Neural crest cell (in vitro differentiated cells): ENCODE data around the gene WWP2. TPM values are rescaled to one million over a fixed set of nuclear protein-coding genes. Genes with fewer than 3 reads are reported as not detected.

ENCODE experiments used
- DNase-seq: peaks from one replicate; pipeline ENCODE4 v3.0.0; 2021; ENCODE audit warnings: low read depth, mixed read lengths, low spot score
- H3K27ac Mint-ChIP-seq: one replicate; pipeline ENCODE4 v1.8.0; 2021; ENCODE audit warnings: mild to moderate bottlenecking, mixed read lengths; ENCODE audit not compliant: unreplicated experiment
- H3K27me3 Mint-ChIP-seq: 2 replicates; pipeline ENCODE4 v1.8.0; 2021; ENCODE audit warnings: low read depth, mild to moderate bottlenecking, mixed read lengths
- H3K36me3 Mint-ChIP-seq: 2 replicates; pipeline ENCODE4 v1.8.0; 2021; ENCODE audit warnings: low read depth, mild to moderate bottlenecking, mixed read lengths
- H3K4me1 Mint-ChIP-seq: 2 replicates; pipeline ENCODE4 v1.8.0; 2021; ENCODE audit warnings: mixed read lengths
- H3K4me3 Mint-ChIP-seq: one replicate; pipeline ENCODE4 v1.8.0; 2021; ENCODE audit warnings: mild to moderate bottlenecking, mixed read lengths
- H3K9me3 Mint-ChIP-seq: 2 replicates; pipeline ENCODE4 v1.8.0; 2021; ENCODE audit warnings: mixed read lengths
- total RNA-seq: library from RNA; stranded (reverse); gene quantifications from 2 replicates; pipeline ENCODE4 v1.2.1, GENCODE V29; 2021
- TF ChIP-seq, protein P1 (sequence below): fragments of 200-600 bp; sonication (generic); conservative IDR thresholded peaks from 2 replicates; pipeline ENCODE4 v1.5.0; 2021; ENCODE audit warnings: antibody characterized with exemption, mild to moderate bottlenecking

Gene WWP2
- total RNA-seq, 1 donor from 2014 or later, result 48.7 TPM

- DNase-seq, result no peak
- H3K36me3 Mint-ChIP-seq, result peaks cover 9% of the 10 kb centered on the region
- TF ChIP-seq, protein P1, sequence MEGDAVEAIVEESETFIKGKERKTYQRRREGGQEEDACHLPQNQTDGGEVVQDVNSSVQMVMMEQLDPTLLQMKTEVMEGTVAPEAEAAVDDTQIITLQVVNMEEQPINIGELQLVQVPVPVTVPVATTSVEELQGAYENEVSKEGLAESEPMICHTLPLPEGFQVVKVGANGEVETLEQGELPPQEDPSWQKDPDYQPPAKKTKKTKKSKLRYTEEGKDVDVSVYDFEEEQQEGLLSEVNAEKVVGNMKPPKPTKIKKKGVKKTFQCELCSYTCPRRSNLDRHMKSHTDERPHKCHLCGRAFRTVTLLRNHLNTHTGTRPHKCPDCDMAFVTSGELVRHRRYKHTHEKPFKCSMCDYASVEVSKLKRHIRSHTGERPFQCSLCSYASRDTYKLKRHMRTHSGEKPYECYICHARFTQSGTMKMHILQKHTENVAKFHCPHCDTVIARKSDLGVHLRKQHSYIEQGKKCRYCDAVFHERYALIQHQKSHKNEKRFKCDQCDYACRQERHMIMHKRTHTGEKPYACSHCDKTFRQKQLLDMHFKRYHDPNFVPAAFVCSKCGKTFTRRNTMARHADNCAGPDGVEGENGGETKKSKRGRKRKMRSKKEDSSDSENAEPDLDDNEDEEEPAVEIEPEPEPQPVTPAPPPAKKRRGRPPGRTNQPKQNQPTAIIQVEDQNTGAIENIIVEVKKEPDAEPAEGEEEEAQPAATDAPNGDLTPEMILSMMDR, result no peak
- no peak overlapping the region for H3K27ac Mint-ChIP-seq
- peak overlapping the region; percentile 45 for H3K4me3 Mint-ChIP-seq
- no peaks in the 10 kb centered on the region for H3K27me3 Mint-ChIP-seq
- no peaks in the 10 kb centered on the region for H3K9me3 Mint-ChIP-seq
- peaks cover 22% of the 10 kb centered on the region for H3K4me1 Mint-ChIP-seq
Observed at GRCh38 chr16:69767459-69768229, 5.5 kb downstream of the WWP2 start.

DNA sequence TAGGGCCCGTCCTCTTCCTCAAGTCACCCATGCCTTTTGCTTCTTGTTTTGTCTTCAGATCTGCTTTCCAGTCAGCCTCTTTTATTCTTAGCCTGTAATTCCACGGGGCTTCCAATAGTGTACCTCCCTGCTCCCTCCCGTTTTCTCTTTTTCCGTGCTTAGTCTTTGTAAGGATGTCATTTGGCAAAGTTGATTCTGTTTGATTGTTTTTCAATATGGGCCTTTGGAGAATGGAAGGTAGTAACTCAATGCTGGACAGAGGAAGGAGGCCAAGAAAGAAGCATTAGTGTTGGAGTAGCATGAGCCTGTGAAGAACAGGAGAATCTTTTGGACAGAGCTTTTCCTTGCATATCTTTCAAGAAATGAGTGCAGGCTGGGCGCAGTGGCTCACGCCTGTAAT lies 6.5 kb downstream of the WWP2 start:
- TF ChIP-seq, protein P1, result no peak
- no peaks in the 10 kb centered on the region for H3K9me3 Mint-ChIP-seq

GRCh38 chr16:69769404-69769803 lies 7.3 kb downstream of the WWP2 start:
- Mint-ChIP-seq H3K27ac (no peak overlapping the region), H3K9me3 (no peaks in the 10 kb centered on the region), H3K36me3 (peaks cover 9% of the 10 kb centered on the region)

More for the DNA sequence above, 6.5 kb downstream of the WWP2 start:
- peaks cover 18% of the 10 kb centered on the region for H3K4me1 Mint-ChIP-seq
- no peak overlapping the region for H3K27ac Mint-ChIP-seq
- H3K4me3 Mint-ChIP-seq, result peak overlapping the region; percentile 29
- H3K36me3 Mint-ChIP-seq, result peaks cover 9% of the 10 kb centered on the region
- no peaks in the 10 kb centered on the region for H3K27me3 Mint-ChIP-seq
- no peak for DNase-seq

DNA sequence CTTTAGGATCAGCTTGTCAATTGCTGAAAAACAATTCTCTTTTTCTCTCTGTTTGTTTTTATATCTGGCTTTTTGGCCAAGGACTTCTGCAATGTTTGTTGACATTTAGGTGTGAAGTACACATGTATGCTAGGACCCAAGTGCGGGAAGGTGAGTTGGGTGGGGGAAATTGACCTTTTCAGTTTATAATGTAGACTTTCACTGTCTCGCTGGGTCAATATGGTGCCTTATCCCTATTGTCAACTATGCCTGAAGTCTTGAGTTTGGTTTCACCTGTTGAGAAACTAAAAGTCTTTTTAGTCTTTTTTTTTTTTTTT lies 9.5 kb downstream of the WWP2 start:
- Mint-ChIP-seq H3K36me3 (peaks cover 9% of the 10 kb centered on the region), H3K27ac (no peak overlapping the region), H3K4me3 (no peak overlapping the region), H3K4me1 (peaks cover 29% of the 10 kb centered on the region), H3K9me3 (no peaks in the 10 kb centered on the region), H3K27me3 (no peaks in the 10 kb centered on the region)
- DNase-seq, result no peak
- TF ChIP-seq, protein P1, result no peak

More at GRCh38 chr16:69769404-69769803, 7.3 kb downstream of the WWP2 start:
- Mint-ChIP-seq H3K27me3 (no peaks in the 10 kb centered on the region), H3K4me3 (no peak overlapping the region), H3K4me1 (peaks cover 21% of the 10 kb centered on the region)
- TF ChIP-seq, protein P1, result no peak
- DNase-seq, result no peak

GRCh38 chr16:69773260-69773947 lies 11.3 kb downstream of the WWP2 start:
- DNase-seq, result no peak
- Mint-ChIP-seq H3K4me3 (no peak overlapping the region), H3K9me3 (no peaks in the 10 kb centered on the region), H3K27ac (peak overlapping the region; percentile 27), H3K4me1 (peaks cover 29% of the 10 kb centered on the region), H3K36me3 (peaks cover 7% of the 10 kb centered on the region), H3K27me3 (no peaks in the 10 kb centered on the region)
- TF ChIP-seq, protein P1, result no peak
